K562 (cell line): Measurements from ENCODE around the gene LBHD2. TPM values are rescaled to one million over a fixed set of nuclear protein-coding genes. Genes with fewer than 3 reads are reported as not detected.

Experiments
- BRF1 ChIP-seq: IDR thresholded peaks from 3 replicates; pipeline ENCODE4 v1.6.1; 2011; ENCODE audit warnings: borderline replicate concordance, mild to moderate bottlenecking; ENCODE audit not compliant: insufficient read length; ENCODE audit errors: extremely low read depth
- E2F3 ChIP-seq: fragments of 250-450 bp; sonication (Bioruptor Pico); IDR thresholded peaks from 2 replicates; pipeline ENCODE4 v1.4.0; 2020; ENCODE audit warnings: mild to moderate bottlenecking
- FOXA1 ChIP-seq: fragments of 450-650 bp; IDR thresholded peaks from 2 replicates; pipeline ENCODE4 v1.6.1; 2016; ENCODE audit warnings: mild to moderate bottlenecking, borderline replicate concordance
- HDAC6 ChIP-seq: IDR thresholded peaks from 2 replicates; pipeline ENCODE4 v1.6.1; 2012; ENCODE audit warnings: low read depth, mild to moderate bottlenecking, control low read depth, inconsistent platforms, low read length, moderate library complexity
- HEY1 ChIP-seq: fragments of 250-450 bp; sonication (Bioruptor Pico); IDR thresholded peaks from 2 replicates; pipeline ENCODE4 v1.5.0; 2020; ENCODE audit warnings: mild to moderate bottlenecking, moderate library complexity, borderline replicate concordance
- NR2C1 ChIP-seq, 2 experiments: fragments of 450-650 bp; IDR thresholded peaks; 2 replicates each; pipeline ENCODE4 v1.6.1; 2017; ENCODE audit warnings: mild to moderate bottlenecking in 2 of 2, antibody characterized with exemption in 1 of 2, inconsistent platforms in 1 of 2, missing compliant biosample characterization in 1 of 2, missing genetic modification characterization in 1 of 2
- PHB ChIP-seq: fragments of 250-450 bp; sonication (Bioruptor Pico); IDR thresholded peaks from 2 replicates; pipeline ENCODE4 v1.5.0; 2021
- PHB2 ChIP-seq: fragments of 450-650 bp; IDR thresholded peaks from 2 replicates; pipeline ENCODE4 v1.6.1; 2017; ENCODE audit warnings: low read depth
- SIX5 ChIP-seq, 2 experiments: IDR thresholded peaks; 2 replicates each; pipeline ENCODE4 v1.6.1; 2011; ENCODE audit warnings: low read length in 2 of 2, borderline replicate concordance in 1 of 2, low read depth in 1 of 2, mild to moderate bottlenecking in 1 of 2, moderate library complexity in 1 of 2; ENCODE audit not compliant: insufficient read depth in 1 of 2
- SLC30A9 ChIP-seq: fragments of 250-450 bp; sonication (Bioruptor Pico); IDR thresholded peaks from 2 replicates; pipeline ENCODE4 v1.8.0; 2022; ENCODE audit warnings: mild to moderate bottlenecking, moderate library complexity
- TBP ChIP-seq: optimal IDR thresholded peaks from 2 replicates; pipeline ENCODE3; 2011; ENCODE audit warnings: low read depth, low read length, improper control_type of control experiment
- U2AF1 ChIP-seq: fragments of 200-400 bp; formaldehyde crosslinking; optimal IDR thresholded peaks from 2 replicates; pipeline ENCODE3; 2017; ENCODE audit warnings: mild to moderate bottlenecking, low read depth, low read length, moderate library complexity
- ZNF146 ChIP-seq: IDR thresholded peaks from one replicate; pipeline ENCODE4 v1.6.1; 2018; ENCODE audit warnings: missing compliant biosample characterization; ENCODE audit not compliant: unreplicated experiment
- ZNF668 ChIP-seq: fragments of 250-450 bp; sonication (Bioruptor Pico); IDR thresholded peaks from 2 replicates; pipeline ENCODE4 v1.8.0; 2022; ENCODE audit warnings: mild to moderate bottlenecking, inconsistent platforms
- ZNF785 ChIP-seq: fragments of 250-450 bp; sonication (Bioruptor Pico); IDR thresholded peaks from 2 replicates; pipeline ENCODE4 v1.4.0; 2020; ENCODE audit warnings: mild to moderate bottlenecking
- polyA plus RNA-seq, 8 experiments: library from polyadenylated mRNA; depleted of rRNA in 4 of 8; stranded (reverse) in 5 of 8; unstranded in 3 of 8; fragments of >200 nt; fragmentation: Nextera tagmentation in 2 of 8; fragmentation: Illumina TruSeq in 1 of 8; extraction: Ambion mirVana in 2 of 8; extraction: Trizol in 1 of 8; gene quantifications; 2 replicates each; pipeline versions ENCODE4 v1.2.1 to v1.2.3, GENCODE V29; 2011 to 2014; ENCODE audit warnings: inconsistent platforms in 1 of 8, missing spikeins in 1 of 8
- total RNA-seq, 7 experiments: library from RNA; depleted of rRNA in 6 of 7; stranded (reverse); fragments of >200 nt in 6 of 7; fragmentation: Illumina TruSeq in 2 of 7; extraction: Trizol in 2 of 7; gene quantifications; 2 replicates each; pipeline versions ENCODE4 v1.2.1 to v1.2.3, GENCODE V29; 2011 to 2021; ENCODE audit warnings: low replicate concordance in 1 of 7
- TF ChIP-seq, protein P1 (sequence below): fragments of 450-650 bp; IDR thresholded peaks from 2 replicates; pipeline ENCODE4 v1.6.1; 2016; ENCODE audit warnings: missing biosample characterization, missing genetic modification characterization
- TF ChIP-seq, protein P2 (sequence below), 2 experiments: fragments of 450-650 bp in 1 of 2; sonication (generic) in 1 of 2; formaldehyde crosslinking; conservative IDR thresholded peaks; 2 replicates each; pipeline versions ENCODE4 v1.4.0 to v1.8.1; 2020 to 2022; ENCODE audit warnings: mild to moderate bottlenecking in 1 of 2, missing genetic modification reagents in 1 of 2
- TF ChIP-seq, protein P3 (sequence below): IDR thresholded peaks from 2 replicates; pipeline ENCODE4 v1.6.1; 2012; ENCODE audit warnings: low read depth, low read length, improper control_type of control experiment, borderline replicate concordance
- TF ChIP-seq, protein P4 (sequence below): sonication (generic); formaldehyde crosslinking; IDR thresholded peaks from 2 replicates; pipeline ENCODE4 v1.8.1; 2023; ENCODE audit warnings: missing genetic modification reagents, mild to moderate bottlenecking, borderline replicate concordance
- TF ChIP-seq, protein P5 (sequence below): sonication (generic); formaldehyde crosslinking; IDR thresholded peaks from 2 replicates; pipeline ENCODE4 v1.9.0; 2022; ENCODE audit warnings: mild to moderate bottlenecking, missing genetic modification reagents

LBHD2 gene
- total and polyA plus RNA-seq, 9 of the 15 experiments (the other 6 are each of a cell fraction or from before 2014, with no cell fraction given) = not detected

DNA sequence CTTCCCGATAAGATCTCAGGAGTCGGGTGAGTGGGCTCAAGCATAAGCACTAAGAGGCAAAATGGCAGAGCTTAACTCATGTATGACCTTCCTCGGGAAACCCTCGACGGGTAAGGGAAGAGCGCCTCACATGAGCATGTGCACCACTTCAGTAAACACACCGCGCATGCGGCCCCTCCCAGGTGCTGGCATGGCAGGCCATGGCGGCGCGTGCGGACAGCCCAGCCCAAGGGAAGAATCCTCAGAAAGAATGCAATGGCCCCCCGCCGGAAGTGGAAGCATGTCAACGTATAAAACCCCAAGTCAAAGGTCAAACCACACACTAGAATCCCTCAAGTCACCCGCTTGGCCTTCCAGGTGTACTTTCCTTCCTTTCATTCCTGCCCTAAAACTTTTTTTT lies 32.6 kb downstream of the LBHD2 start (continued):
- TF ChIP-seq FOXA1 (no peak), SIX5 (IDR thresholded peaks at IDR 0.05; ENCODE audit: borderline replicate concordance in 1 of 2, insufficient read depth in 1 of 2, low read depth in 1 of 2, low read length in 2 of 2) (no peak), ZNF785 (CRISPR knock-in tag) (no peak), HEY1 (CRISPR knock-in tag) (no peak), E2F3 (CRISPR knock-in tag) (no peak), HDAC6 (no peak), ZNF146 (CRISPR knock-in tag) (no peak), SLC30A9 (CRISPR knock-in tag) (no peak), PHB (CRISPR knock-in tag) (no peak), U2AF1 (no peak), BRF1 (no peak), TBP (no peak), PHB2 (no peak), NR2C1 (IDR thresholded peaks at IDR 0.05) (peak; percentile 85), NR2C1 (tag; IDR thresholded peaks at IDR 0.05) (peak; percentile 79), ZNF668 (peak; percentile 59; the same call in 1 of the 2 replicates)
- TF ChIP-seq, protein P1, sequence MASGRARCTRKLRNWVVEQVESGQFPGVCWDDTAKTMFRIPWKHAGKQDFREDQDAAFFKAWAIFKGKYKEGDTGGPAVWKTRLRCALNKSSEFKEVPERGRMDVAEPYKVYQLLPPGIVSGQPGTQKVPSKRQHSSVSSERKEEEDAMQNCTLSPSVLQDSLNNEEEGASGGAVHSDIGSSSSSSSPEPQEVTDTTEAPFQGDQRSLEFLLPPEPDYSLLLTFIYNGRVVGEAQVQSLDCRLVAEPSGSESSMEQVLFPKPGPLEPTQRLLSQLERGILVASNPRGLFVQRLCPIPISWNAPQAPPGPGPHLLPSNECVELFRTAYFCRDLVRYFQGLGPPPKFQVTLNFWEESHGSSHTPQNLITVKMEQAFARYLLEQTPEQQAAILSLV (tag) = no peak
- TF ChIP-seq, protein P2, sequence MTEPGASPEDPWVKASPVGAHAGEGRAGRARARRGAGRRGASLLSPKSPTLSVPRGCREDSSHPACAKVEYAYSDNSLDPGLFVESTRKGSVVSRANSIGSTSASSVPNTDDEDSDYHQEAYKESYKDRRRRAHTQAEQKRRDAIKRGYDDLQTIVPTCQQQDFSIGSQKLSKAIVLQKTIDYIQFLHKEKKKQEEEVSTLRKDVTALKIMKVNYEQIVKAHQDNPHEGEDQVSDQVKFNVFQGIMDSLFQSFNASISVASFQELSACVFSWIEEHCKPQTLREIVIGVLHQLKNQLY (CRISPR knock-in tag; conservative IDR thresholded peaks at IDR 0.05) = no peak
- TF ChIP-seq, protein P3, sequence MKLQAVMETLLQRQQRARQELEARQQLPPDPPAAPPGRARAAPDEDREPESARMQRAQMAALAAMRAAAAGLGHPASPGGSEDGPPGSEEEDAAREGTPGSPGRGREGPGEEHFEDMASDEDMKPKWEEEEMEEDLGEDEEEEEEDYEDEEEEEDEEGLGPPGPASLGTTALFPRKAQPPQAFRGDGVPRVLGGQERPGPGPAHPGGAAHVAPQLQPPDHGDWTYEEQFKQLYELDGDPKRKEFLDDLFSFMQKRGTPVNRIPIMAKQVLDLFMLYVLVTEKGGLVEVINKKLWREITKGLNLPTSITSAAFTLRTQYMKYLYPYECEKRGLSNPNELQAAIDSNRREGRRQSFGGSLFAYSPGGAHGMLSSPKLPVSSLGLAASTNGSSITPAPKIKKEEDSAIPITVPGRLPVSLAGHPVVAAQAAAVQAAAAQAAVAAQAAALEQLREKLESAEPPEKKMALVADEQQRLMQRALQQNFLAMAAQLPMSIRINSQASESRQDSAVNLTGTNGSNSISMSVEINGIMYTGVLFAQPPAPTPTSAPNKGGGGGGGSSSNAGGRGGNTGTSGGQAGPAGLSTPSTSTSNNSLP = no peak
- TF ChIP-seq, protein P4, sequence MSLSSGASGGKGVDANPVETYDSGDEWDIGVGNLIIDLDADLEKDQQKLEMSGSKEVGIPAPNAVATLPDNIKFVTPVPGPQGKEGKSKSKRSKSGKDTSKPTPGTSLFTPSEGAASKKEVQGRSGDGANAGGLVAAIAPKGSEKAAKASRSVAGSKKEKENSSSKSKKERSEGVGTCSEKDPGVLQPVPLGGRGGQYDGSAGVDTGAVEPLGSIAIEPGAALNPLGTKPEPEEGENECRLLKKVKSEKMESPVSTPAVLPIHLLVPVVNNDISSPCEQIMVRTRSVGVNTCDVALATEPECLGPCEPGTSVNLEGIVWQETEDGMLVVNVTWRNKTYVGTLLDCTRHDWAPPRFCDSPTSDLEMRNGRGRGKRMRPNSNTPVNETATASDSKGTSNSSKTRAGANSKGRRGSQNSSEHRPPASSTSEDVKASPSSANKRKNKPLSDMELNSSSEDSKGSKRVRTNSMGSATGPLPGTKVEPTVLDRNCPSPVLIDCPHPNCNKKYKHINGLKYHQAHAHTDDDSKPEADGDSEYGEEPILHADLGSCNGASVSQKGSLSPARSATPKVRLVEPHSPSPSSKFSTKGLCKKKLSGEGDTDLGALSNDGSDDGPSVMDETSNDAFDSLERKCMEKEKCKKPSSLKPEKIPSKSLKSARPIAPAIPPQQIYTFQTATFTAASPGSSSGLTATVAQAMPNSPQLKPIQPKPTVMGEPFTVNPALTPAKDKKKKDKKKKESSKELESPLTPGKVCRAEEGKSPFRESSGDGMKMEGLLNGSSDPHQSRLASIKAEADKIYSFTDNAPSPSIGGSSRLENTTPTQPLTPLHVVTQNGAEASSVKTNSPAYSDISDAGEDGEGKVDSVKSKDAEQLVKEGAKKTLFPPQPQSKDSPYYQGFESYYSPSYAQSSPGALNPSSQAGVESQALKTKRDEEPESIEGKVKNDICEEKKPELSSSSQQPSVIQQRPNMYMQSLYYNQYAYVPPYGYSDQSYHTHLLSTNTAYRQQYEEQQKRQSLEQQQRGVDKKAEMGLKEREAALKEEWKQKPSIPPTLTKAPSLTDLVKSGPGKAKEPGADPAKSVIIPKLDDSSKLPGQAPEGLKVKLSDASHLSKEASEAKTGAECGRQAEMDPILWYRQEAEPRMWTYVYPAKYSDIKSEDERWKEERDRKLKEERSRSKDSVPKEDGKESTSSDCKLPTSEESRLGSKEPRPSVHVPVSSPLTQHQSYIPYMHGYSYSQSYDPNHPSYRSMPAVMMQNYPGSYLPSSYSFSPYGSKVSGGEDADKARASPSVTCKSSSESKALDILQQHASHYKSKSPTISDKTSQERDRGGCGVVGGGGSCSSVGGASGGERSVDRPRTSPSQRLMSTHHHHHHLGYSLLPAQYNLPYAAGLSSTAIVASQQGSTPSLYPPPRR (CRISPR knock-in tag) = no peak
- TF ChIP-seq, protein P5, sequence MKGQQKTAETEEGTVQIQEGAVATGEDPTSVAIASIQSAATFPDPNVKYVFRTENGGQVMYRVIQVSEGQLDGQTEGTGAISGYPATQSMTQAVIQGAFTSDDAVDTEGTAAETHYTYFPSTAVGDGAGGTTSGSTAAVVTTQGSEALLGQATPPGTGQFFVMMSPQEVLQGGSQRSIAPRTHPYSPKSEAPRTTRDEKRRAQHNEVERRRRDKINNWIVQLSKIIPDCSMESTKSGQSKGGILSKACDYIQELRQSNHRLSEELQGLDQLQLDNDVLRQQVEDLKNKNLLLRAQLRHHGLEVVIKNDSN (CRISPR knock-in tag) = peak; percentile 13; the same call in 1 of the 2 replicates
